GM12891 (cell line): Measurements from ENCODE around the gene EGFR.

Experiments used
- PAX5 ChIP-seq: IDR thresholded peaks from 2 replicates; pipeline ENCODE4 v1.6.1; 2011; ENCODE audit warnings: low read length, moderate library complexity, mild to moderate bottlenecking; ENCODE audit not compliant: insufficient read depth, severe bottlenecking
- POLR2A ChIP-seq: IDR thresholded peaks from 2 replicates; pipeline ENCODE4 v1.6.1; 2011; ENCODE audit warnings: low read depth, low read length, control low read depth
- POLR2AphosphoS5 ChIP-seq: IDR thresholded peaks from 2 replicates; pipeline ENCODE4 v1.6.1; 2011; ENCODE audit warnings: low read depth, low read length, control low read depth
- POU2F2 ChIP-seq: IDR thresholded peaks from 2 replicates; pipeline ENCODE4 v1.6.1; 2011; ENCODE audit warnings: low read depth, mild to moderate bottlenecking, control low read depth, low read length, moderate library complexity
- SPI1 ChIP-seq: IDR thresholded peaks from 2 replicates; pipeline ENCODE4 v1.6.1; 2011; ENCODE audit warnings: low read depth, low read length, control low read depth
- TAF1 ChIP-seq: IDR thresholded peaks from 2 replicates; pipeline ENCODE4 v1.6.1; 2011; ENCODE audit warnings: low read depth, low read length, control low read depth

- TF ChIP-seq POLR2AphosphoS5 (no peak), TAF1 (no peak), SPI1 (no peak), POLR2A (no peak), PAX5 (no peak), POU2F2 (no peak)
Measured at GRCh38 chr7:55036950-55037736, 18.3 kb downstream of the EGFR start.
